ENCODE data around the gene CYP2B6. TPM values are rescaled to one million over a fixed set of nuclear protein-coding genes. Genes with fewer than 3 reads are reported as not detected.
"Not testable (repeated sequence)": the region's sequence is repeated elsewhere in the genome, so short reads cannot be mapped to it uniquely, and the experiment has no call there.

Gene CYP2B6
- total and polyA plus RNA-seq, 8 donors = 0.87 TPM; not detected in 7

GRCh38 chr19:40970396-40971345 lies 20.4 kb upstream of the CYP2B6 start:
- intact Hi-C loops (cut with DNase I; ENCODE audit: low total_unique reads); H3K36me3 ChIP-seq; H3K27ac ChIP-seq; H3K4me3 ChIP-seq; H3K27me3 ChIP-seq; H3K9me3 ChIP-seq; DNase-seq; H3K4me1 ChIP-seq: not testable (repeated sequence)
- WGBS, 5 donors = 54 to 73% (median 64%) methylated on average over 6 of the region's 6 CpGs

DNA sequence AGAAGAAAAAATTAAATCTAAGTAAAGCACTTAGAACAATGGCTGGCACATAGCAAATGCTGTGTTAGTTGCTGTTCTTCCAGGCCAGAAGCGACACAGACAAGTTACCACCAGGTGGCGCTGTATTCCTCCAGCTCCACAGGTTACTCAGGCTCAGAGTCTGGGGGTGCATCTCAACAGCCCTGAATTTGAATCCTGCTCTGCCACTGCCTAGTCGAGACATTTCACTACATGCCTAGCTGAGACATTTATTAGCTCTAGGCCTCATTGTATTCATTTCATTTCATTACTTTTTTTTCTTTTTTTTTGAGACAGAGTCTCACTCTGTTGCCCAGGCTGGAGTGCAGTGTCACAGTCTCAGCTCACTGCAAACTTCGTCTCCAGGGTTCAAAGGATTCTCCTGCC lies 16.4 kb upstream of the CYP2B6 start:
- 15 to 25% (median 24%) methylated on average over 4 of the region's 4 CpGs for WGBS, 5 donors
- intact Hi-C loops (cut with DNase I; ENCODE audit: low total_unique reads) = no loop called here

DNA sequence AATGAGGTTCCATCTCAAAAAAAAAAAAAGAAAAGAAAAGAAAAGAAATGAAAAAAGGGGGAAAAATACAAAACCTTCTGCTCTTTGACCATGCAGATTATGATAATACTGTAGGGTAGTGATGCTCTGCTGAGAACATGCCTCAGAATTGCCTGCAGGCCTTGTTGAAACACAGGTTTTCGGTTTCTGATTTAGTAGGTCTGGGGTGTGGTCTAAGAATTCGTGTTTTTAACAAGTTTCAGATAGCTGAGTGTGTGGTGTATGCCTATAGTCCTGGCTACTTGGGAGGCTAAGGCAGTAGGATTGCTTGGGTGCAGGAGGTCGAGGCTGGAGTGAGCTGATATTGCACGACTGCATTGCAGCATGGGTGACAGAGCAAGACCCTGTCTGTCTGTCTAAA lies 14.9 kb upstream of the CYP2B6 start:
- Histone ChIP-seq H3K4me1 (peaks cover 0 to 3% (median 0%) of the 10 kb centered on the region in 4 donors), H3K27ac (no peak overlapping the region), H3K9me3 (peaks cover 0 to 4% (median 0%) of the 10 kb centered on the region in 4 donors), H3K27me3 (peaks cover 0 to 20% (median 0%) of the 10 kb centered on the region in 3 donors), H3K4me3 (no peak overlapping the region), H3K36me3 (no peaks in the 10 kb centered on the region)
- intact Hi-C loops (cut with DNase I; ENCODE audit: low total_unique reads) = no loop called here
- DNase-seq = no peak
- WGBS, 5 donors = 59 to 68% (median 63%) methylated on average over 4 of the region's 4 CpGs
- no peak for TF ChIP-seq POLR2AphosphoS5 (IDR thresholded peaks at IDR 0.05)
- TF ChIP-seq POLR2A (IDR thresholded peaks at IDR 0.05) = no peak
- TF ChIP-seq, protein P1, sequence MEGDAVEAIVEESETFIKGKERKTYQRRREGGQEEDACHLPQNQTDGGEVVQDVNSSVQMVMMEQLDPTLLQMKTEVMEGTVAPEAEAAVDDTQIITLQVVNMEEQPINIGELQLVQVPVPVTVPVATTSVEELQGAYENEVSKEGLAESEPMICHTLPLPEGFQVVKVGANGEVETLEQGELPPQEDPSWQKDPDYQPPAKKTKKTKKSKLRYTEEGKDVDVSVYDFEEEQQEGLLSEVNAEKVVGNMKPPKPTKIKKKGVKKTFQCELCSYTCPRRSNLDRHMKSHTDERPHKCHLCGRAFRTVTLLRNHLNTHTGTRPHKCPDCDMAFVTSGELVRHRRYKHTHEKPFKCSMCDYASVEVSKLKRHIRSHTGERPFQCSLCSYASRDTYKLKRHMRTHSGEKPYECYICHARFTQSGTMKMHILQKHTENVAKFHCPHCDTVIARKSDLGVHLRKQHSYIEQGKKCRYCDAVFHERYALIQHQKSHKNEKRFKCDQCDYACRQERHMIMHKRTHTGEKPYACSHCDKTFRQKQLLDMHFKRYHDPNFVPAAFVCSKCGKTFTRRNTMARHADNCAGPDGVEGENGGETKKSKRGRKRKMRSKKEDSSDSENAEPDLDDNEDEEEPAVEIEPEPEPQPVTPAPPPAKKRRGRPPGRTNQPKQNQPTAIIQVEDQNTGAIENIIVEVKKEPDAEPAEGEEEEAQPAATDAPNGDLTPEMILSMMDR (IDR thresholded peaks at IDR 0.05) = no peak
- TF ChIP-seq EP300 (IDR thresholded peaks at IDR 0.05) = no peak

More for the DNA sequence above, 16.4 kb upstream of the CYP2B6 start:
- H3K27ac ChIP-seq = no peak overlapping the region
- H3K4me1 ChIP-seq = no peaks in the 10 kb centered on the region
- DNase-seq = peak; percentile 82 to 91
- H3K27me3 ChIP-seq = peaks cover 0 to 18% (median 0%) of the 10 kb centered on the region in 3 donors
- peaks cover 0 to 4% (median 0%) of the 10 kb centered on the region in 4 donors for H3K9me3 ChIP-seq
- no peaks in the 10 kb centered on the region for H3K36me3 ChIP-seq
- no peak overlapping the region for H3K4me3 ChIP-seq
- TF ChIP-seq POLR2A (IDR thresholded peaks at IDR 0.05) (no peak), EP300 (IDR thresholded peaks at IDR 0.05) (no peak)
- TF ChIP-seq, protein P1 (IDR thresholded peaks at IDR 0.05) = peak in 5 of 7 experiments; percentile 50 to 89 (median 78)

DNA sequence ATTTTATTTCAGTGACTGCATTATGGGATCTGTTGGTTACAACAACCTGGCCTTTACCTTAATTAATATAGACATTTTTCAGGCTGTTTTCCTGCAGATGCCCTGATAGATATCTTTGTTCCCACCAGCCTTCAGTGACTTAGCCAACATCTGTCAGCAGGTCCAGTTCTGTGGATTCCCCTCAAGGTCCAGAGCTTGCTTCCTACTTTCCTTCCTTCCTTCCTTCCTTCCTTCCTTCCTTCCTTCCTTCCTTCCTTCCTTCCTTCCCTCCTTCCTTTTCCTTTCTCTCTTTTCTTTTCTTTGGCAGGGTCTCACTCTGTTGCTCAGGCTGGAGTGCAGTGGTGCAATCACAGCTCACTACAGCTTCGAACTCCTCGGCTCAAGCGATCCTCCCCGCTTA lies 14.4 kb upstream of the CYP2B6 start:
- Histone ChIP-seq H3K27me3 (peaks cover 0 to 17% (median 0%) of the 10 kb centered on the region in 3 donors), H3K36me3 (no peaks in the 10 kb centered on the region), H3K9me3 (peaks cover 0 to 4% (median 0%) of the 10 kb centered on the region in 4 donors), H3K4me3 (no peak overlapping the region), H3K27ac (no peak overlapping the region), H3K4me1 (peaks cover 0 to 3% (median 0%) of the 10 kb centered on the region in 4 donors)
- WGBS, 5 donors = 87 to 96% (median 91%) methylated on average over 4 of the region's 4 CpGs
- DNase-seq = no peak
- TF ChIP-seq EP300 (IDR thresholded peaks at IDR 0.05) = no peak
- TF ChIP-seq POLR2A (IDR thresholded peaks at IDR 0.05) = no peak
- TF ChIP-seq, protein P1 (IDR thresholded peaks at IDR 0.05) = no peak
- TF ChIP-seq POLR2AphosphoS5 (IDR thresholded peaks at IDR 0.05) = no peak
- intact Hi-C loops (cut with DNase I; ENCODE audit: low total_unique reads) = no loop called here

DNA sequence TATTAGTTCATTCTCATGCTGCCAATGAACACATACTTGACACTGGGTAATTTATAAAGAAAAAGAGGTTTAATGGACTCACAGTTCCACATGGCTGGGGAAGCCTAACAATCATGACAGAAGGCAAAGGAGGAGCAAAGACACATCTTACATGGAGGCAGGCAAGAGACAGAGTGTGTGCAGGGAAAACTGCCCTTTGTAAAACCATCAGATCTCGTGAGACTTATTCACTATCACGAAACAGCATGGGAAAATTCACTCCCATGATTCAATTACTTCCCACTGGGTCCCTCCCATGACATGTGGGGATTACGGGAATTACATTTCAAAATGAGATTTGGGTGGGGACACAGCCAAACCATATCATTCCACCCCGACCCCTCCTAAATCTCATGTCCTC lies 11.3 kb upstream of the CYP2B6 start:
- not testable (repeated sequence) for H3K9me3 ChIP-seq, H3K4me3 ChIP-seq, DNase-seq, H3K4me1 ChIP-seq, H3K36me3 ChIP-seq
- peak overlapping the region in 1 of 5 donors; percentile 8 for H3K27ac ChIP-seq
- H3K27me3 ChIP-seq = peaks cover 0 to 34% (median 0%) of the 10 kb centered on the region in 3 donors
- intact Hi-C loops (cut with DNase I; ENCODE audit: low total_unique reads) = loop anchor here (5.0 kb wide), 1 partner anchor 163 kb away; no protein-coding TSS in a partner anchor
- 44 to 72% (median 51%) methylated on average over 4 of the region's 4 CpGs for WGBS, 5 donors

DNA sequence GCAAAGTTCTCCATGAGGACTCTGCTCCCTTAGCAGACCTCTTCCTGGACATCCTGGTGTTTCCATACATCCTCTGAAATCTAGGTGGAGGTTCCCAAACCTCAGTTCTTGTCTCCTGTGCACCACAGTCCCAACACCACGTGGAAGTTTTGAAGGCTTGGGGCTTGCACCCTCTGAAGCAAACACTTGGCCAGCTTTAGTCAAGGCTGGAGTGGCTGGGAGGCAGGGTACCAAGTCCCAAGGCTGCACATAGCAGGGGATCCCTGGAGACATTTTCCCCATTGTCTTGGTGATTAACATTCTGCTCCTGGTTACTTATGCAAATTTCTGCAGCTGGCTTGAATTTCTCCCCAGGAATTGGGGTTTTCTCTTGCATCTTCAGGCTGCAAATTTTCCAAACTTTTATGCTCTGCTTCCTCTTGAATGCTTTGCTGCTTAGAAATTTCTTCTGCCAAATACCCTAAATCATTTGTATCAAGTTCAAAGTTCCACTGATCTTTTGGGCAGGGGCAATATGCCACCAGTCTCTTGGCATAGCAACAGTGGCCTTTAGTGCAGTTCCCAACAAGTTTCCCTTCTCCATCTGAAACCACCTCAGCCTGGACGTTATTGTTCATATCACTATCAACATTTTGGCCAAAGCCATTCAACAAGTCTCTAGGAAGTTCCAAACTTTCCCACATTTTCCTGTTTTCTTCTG lies 10.2 kb upstream of the CYP2B6 start:
- H3K4me1 ChIP-seq, H3K4me3 ChIP-seq, DNase-seq, H3K36me3 ChIP-seq, H3K9me3 ChIP-seq, H3K27ac ChIP-seq: not testable (repeated sequence)
- WGBS, 5 donors = 16 to 28% (median 19%) methylated on average over 2 of the region's 2 CpGs
- intact Hi-C loops (cut with DNase I; ENCODE audit: low total_unique reads) = loop anchor here (5.0 kb wide), 1 partner anchor 161 kb away; no protein-coding TSS in a partner anchor
- peaks cover 0 to 34% (median 0%) of the 10 kb centered on the region in 3 donors for H3K27me3 ChIP-seq

All from stomach (tissue), 9 donors.